H1 (cell line): Measurements from ENCODE around the gene TOP1. TPM values are rescaled to one million over a fixed set of nuclear protein-coding genes. Genes with fewer than 3 reads are reported as not detected.
A peak's percentile ranks its signal among the peaks of the same experiment; 100 is the strongest.

Source experiments
- CHD1 ChIP-seq: IDR thresholded peaks from 2 replicates; pipeline ENCODE4 v1.6.1; 2012; ENCODE audit warnings: low read depth, low read length, improper control_type of control experiment
- CREB1 ChIP-seq: IDR thresholded peaks from 2 replicates; pipeline ENCODE4 v1.6.1; 2012; ENCODE audit warnings: inconsistent platforms
- CTCF ChIP-seq, 3 experiments: IDR thresholded peaks; 1 replicate in 2 of 3; 2 replicates in 1 of 3; pipeline versions ENCODE4 v1.5.1 to v1.6.1; 2011; ENCODE audit warnings: low read length in 3 of 3, mild to moderate bottlenecking in 3 of 3, inconsistent platforms in 2 of 3, low read depth in 1 of 3, moderate library complexity in 1 of 3; ENCODE audit not compliant: insufficient read depth in 1 of 3; ENCODE audit errors: control extremely low read depth in 1 of 3
- FOSL1 ChIP-seq: IDR thresholded peaks from 2 replicates; pipeline ENCODE4 v1.6.1; 2011; ENCODE audit warnings: mild to moderate bottlenecking, low read depth, low read length, moderate library complexity; ENCODE audit not compliant: insufficient read depth
- GABPA ChIP-seq: IDR thresholded peaks from 2 replicates; pipeline ENCODE4 v1.6.1; 2011; ENCODE audit warnings: mild to moderate bottlenecking, low read length, moderate library complexity, borderline replicate concordance; ENCODE audit not compliant: insufficient read depth
- HDAC2 ChIP-seq, 2 experiments: fragments of 300-600 bp in 1 of 2; sonication (generic) in 1 of 2; IDR thresholded peaks; 2 replicates each; pipeline ENCODE4 v1.6.1; 2011 to 2012; ENCODE audit warnings: low read depth in 2 of 2, low read length in 2 of 2, mild to moderate bottlenecking in 2 of 2, moderate library complexity in 2 of 2, borderline replicate concordance in 1 of 2, inconsistent platforms in 1 of 2
- JUND ChIP-seq: IDR thresholded peaks from 2 replicates; pipeline ENCODE4 v1.6.1; 2011; ENCODE audit warnings: mild to moderate bottlenecking, improper control_type of control experiment, low read length
- MAFK ChIP-seq: IDR thresholded peaks from 2 replicates; pipeline ENCODE4 v1.6.1; 2012; ENCODE audit warnings: low read depth, mild to moderate bottlenecking, improper control_type of control experiment, low read length
- MAX ChIP-seq: IDR thresholded peaks from 2 replicates; pipeline ENCODE4 v1.6.1; 2012; ENCODE audit warnings: inconsistent platforms
- NANOG ChIP-seq: IDR thresholded peaks from 2 replicates; pipeline ENCODE4 v1.6.1; 2011; ENCODE audit warnings: low read length, low read depth, mild to moderate bottlenecking, inconsistent platforms; ENCODE audit not compliant: insufficient read depth, poor library complexity, severe bottlenecking
- NRF1 ChIP-seq: IDR thresholded peaks from 2 replicates; pipeline ENCODE4 v1.6.1; 2011; ENCODE audit warnings: mild to moderate bottlenecking, low read depth, low read length, improper control_type of control experiment
- POLR2A ChIP-seq, 2 experiments: IDR thresholded peaks; 1 replicate in 1 of 2; 2 replicates in 1 of 2; pipeline ENCODE4 v1.6.1; 2011; ENCODE audit warnings: low read depth in 2 of 2, low read length in 2 of 2, mild to moderate bottlenecking in 2 of 2; ENCODE audit errors: control extremely low read depth in 1 of 2
- POLR2AphosphoS5 ChIP-seq: IDR thresholded peaks from 2 replicates; pipeline ENCODE4 v1.6.1; 2011; ENCODE audit warnings: low read depth, low read length
- RFX5 ChIP-seq: IDR thresholded peaks from 2 replicates; pipeline ENCODE4 v1.6.1; 2011; ENCODE audit warnings: low read depth, low read length, improper control_type of control experiment, borderline replicate concordance
- SAP30 ChIP-seq: fragments of 300-600 bp; sonication (generic); IDR thresholded peaks from 2 replicates; pipeline ENCODE4 v1.7.1; 2012; ENCODE audit warnings: low read length, moderate library complexity, mild to moderate bottlenecking, inconsistent platforms; ENCODE audit not compliant: insufficient read depth, insufficient replicate concordance
- SRF ChIP-seq: IDR thresholded peaks from 2 replicates; pipeline ENCODE4 v1.6.1; 2011; ENCODE audit warnings: mild to moderate bottlenecking, low read depth, low read length, moderate library complexity
- TAF1 ChIP-seq: IDR thresholded peaks from 2 replicates; pipeline ENCODE4 v1.6.1; 2011; ENCODE audit warnings: mild to moderate bottlenecking, low read depth, low read length
- TAF7 ChIP-seq: optimal IDR thresholded peaks from 2 replicates; pipeline ENCODE3; 2011; ENCODE audit warnings: low read depth, mild to moderate bottlenecking, inconsistent platforms, low read length, moderate library complexity, borderline replicate concordance
- TEAD4 ChIP-seq: IDR thresholded peaks from 2 replicates; pipeline ENCODE4 v1.6.1; 2012; ENCODE audit warnings: low read depth, low read length, inconsistent platforms, mixed read lengths
- USF2 ChIP-seq: IDR thresholded peaks from 2 replicates; pipeline ENCODE4 v1.6.1; 2011; ENCODE audit warnings: low read length, improper control_type of control experiment
- YY1 ChIP-seq: IDR thresholded peaks from 2 replicates; pipeline ENCODE4 v1.6.1; 2011; ENCODE audit warnings: low read depth, mild to moderate bottlenecking, low read length
- polyA plus RNA-seq, 7 experiments: library from polyadenylated mRNA; depleted of rRNA in 3 of 7; stranded (reverse) in 5 of 7; unstranded in 2 of 7; fragments of >200 nt in 5 of 7; fragments of 200-250 nt in 2 of 7; gene quantifications; 1 replicate in 5 of 7; 2 replicates in 1 of 7; 4 replicates in 1 of 7; pipeline versions ENCODE4 v1.2.1 to v1.2.3, GENCODE V29; 2011 to 2013; ENCODE audit warnings: missing spikeins in 2 of 7, mixed read lengths in 2 of 7
- total RNA-seq: library from RNA; stranded (reverse); fragmentation: NEBNext Ultra II Directional; extraction: Animal tissue kit (Norgen Biotek cat#: 25700); gene quantifications from 2 replicates; pipeline ENCODE4 v1.2.1, GENCODE V29; 2021

Gene TOP1
- total and polyA plus RNA-seq, 2 of the 8 experiments (the other 6 are each of a cell fraction or from before 2014, with no cell fraction given): 7.4 to 108 TPM

- TF ChIP-seq HDAC2 (IDR thresholded peaks at IDR 0.05; ENCODE audit: borderline replicate concordance in 1 of 2, low read depth in 2 of 2, low read length in 2 of 2) (no peak), TEAD4 (no peak), SAP30 (no peak), JUND (no peak), POLR2A (IDR thresholded peaks at IDR 0.05; ENCODE audit: control extremely low read depth in 1 of 2, low read depth in 2 of 2, low read length in 2 of 2) (0 out of 3 replicates have a peak, but pooled peaks of 1 of the 2 experiments have one; percentile 29), USF2 (no peak), TAF7 (no peak), MAFK (no peak), POLR2AphosphoS5 (0 out of 2 replicates have a peak, but pooled peaks have one; percentile 24), NANOG (no peak), RFX5 (no peak), FOSL1 (no peak), NRF1 (no peak), SRF (no peak), TAF1 (no peak), CREB1 (0 out of 2 replicates have a peak, but pooled peaks have one; percentile 13), MAX (no peak), YY1 (peak; percentile 64; the same call in 1 of the 2 replicates), CHD1 (no peak), CTCF (IDR thresholded peaks at IDR 0.05; ENCODE audit: control extremely low read depth in 1 of 3, insufficient read depth in 1 of 3, low read depth in 1 of 3, low read length in 3 of 3) (peak; percentile 95 to 98 (median 97)), GABPA (0 out of 2 replicates have a peak, but pooled peaks have one; percentile 42)
These were observed 144.6 kb downstream of the TOP1 start (continued) for GRCh38 chr20:41173161-41173721.
